ENCODE measurements around the gene PLD1. TPM values are rescaled to one million over a fixed set of nuclear protein-coding genes. Genes with fewer than 3 reads are reported as not detected.
"Not testable (repeated sequence)": the region's sequence is repeated elsewhere in the genome, so short reads cannot be mapped to it uniquely, and the experiment has no call there.

PLD1 gene
- total and polyA plus RNA-seq, 5 donors from 2014 or later = 1.2 to 8.8 (median 3.6) TPM; not detected in 1

DNA sequence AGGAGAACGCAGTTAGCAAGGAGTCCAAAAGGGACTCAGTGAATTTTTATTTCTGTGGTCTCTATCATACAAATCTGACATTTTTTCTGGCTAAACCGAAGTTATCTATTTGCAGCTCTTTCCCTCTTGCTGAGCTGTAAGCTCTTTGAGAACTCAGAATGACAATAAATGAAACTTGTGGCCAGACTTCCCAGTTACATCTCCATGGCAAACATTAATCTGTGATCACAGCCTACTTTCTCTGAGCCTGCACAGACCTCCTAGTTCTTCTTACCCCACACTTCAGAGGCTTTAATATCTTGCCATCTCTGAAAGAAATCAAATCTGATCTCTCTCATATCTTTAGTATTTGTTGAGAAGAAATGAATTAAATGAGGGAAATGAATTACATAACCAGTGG, 58.0 kb downstream of the PLD1 start:
- DNase-seq (no peak), ATAC-seq (ENCODE audit: low read depth in 2 of 2) (no peak)
- H3K36me3 Mint-ChIP-seq = no peaks in the 10 kb centered on the region
- H3K4me3 Mint-ChIP-seq = no peak overlapping the region
- H3K27ac Mint-ChIP-seq = no peak overlapping the region
- Histone ChIP-seq H3K36me3 (ENCODE audit: control insufficient read depth, insufficient read depth, low read length) (no peaks in the 10 kb centered on the region), H3K4me1 (ENCODE audit: control insufficient read depth, insufficient read depth, low read length, poor library complexity, severe bottlenecking) (no peaks in the 10 kb centered on the region), H3K9me3 (ENCODE audit: control insufficient read depth in 2 of 2, low read length in 2 of 2) (no peaks in the 10 kb centered on the region), H3K27ac (ENCODE audit: insufficient read depth, low read length, poor library complexity, severe bottlenecking) (no peak overlapping the region), H3K4me3 (ENCODE audit: low read depth, low read length) (no peak overlapping the region), H3K27me3 (ENCODE audit: control insufficient read depth, insufficient read depth, low read length) (peaks cover 16% of the 10 kb centered on the region)
- no peaks in the 10 kb centered on the region for H3K9me3 Mint-ChIP-seq
- no peaks in the 10 kb centered on the region for H3K4me1 Mint-ChIP-seq
- peaks cover 19% of the 10 kb centered on the region for H3K27me3 Mint-ChIP-seq

- Histone ChIP-seq H3K36me3 (ENCODE audit: control insufficient read depth, insufficient read depth, low read length) (no peaks in the 10 kb centered on the region), H3K4me1 (ENCODE audit: control insufficient read depth, insufficient read depth, low read length, poor library complexity, severe bottlenecking) (no peaks in the 10 kb centered on the region), H3K9me3 (ENCODE audit: control insufficient read depth in 2 of 2, low read length in 2 of 2) (no peaks in the 10 kb centered on the region), H3K27ac (ENCODE audit: insufficient read depth, low read length, poor library complexity, severe bottlenecking) (no peak overlapping the region), H3K27me3 (ENCODE audit: control insufficient read depth, insufficient read depth, low read length) (peaks cover 6% of the 10 kb centered on the region), H3K4me3 (ENCODE audit: low read depth, low read length) (no peak overlapping the region)
- DNase-seq = no peak
- Mint-ChIP-seq H3K4me3 (no peak overlapping the region), H3K4me1 (no peaks in the 10 kb centered on the region), H3K36me3 (no peaks in the 10 kb centered on the region), H3K27me3 (peaks cover 28% of the 10 kb centered on the region), H3K27ac (no peak overlapping the region), H3K9me3 (no peaks in the 10 kb centered on the region)
- ATAC-seq (ENCODE audit: low read depth in 2 of 2) = no peak
Measured at GRCh38 chr3:171749124-171749523, 61.2 kb downstream of the PLD1 start.

GRCh38 chr3:171748064-171748924, 62.0 kb downstream of the PLD1 start:
- Mint-ChIP-seq H3K36me3 (no peaks in the 10 kb centered on the region), H3K27me3 (peaks cover 35% of the 10 kb centered on the region), H3K9me3 (peaks cover 0 to 2% (median 0%) of the 10 kb centered on the region in 7 donors), H3K4me3 (no peak overlapping the region), H3K27ac (no peak overlapping the region), H3K4me1 (no peaks in the 10 kb centered on the region)
- no peaks in the 10 kb centered on the region for H3K36me3 ChIP-seq (ENCODE audit: control insufficient read depth, insufficient read depth, low read length)
- no peaks in the 10 kb centered on the region for H3K4me1 ChIP-seq (ENCODE audit: control insufficient read depth, insufficient read depth, low read length, poor library complexity, severe bottlenecking)
- no peaks in the 10 kb centered on the region for H3K9me3 ChIP-seq (ENCODE audit: control insufficient read depth in 2 of 2, low read length in 2 of 2)
- H3K27me3 ChIP-seq (ENCODE audit: control insufficient read depth, insufficient read depth, low read length) = peaks cover 6% of the 10 kb centered on the region
- ATAC-seq (ENCODE audit: low read depth in 2 of 2) = no peak
- H3K27ac ChIP-seq (ENCODE audit: insufficient read depth, low read length, poor library complexity, severe bottlenecking) = no peak overlapping the region
- no peak for DNase-seq
- H3K4me3 ChIP-seq (ENCODE audit: low read depth, low read length) = no peak overlapping the region

DNA sequence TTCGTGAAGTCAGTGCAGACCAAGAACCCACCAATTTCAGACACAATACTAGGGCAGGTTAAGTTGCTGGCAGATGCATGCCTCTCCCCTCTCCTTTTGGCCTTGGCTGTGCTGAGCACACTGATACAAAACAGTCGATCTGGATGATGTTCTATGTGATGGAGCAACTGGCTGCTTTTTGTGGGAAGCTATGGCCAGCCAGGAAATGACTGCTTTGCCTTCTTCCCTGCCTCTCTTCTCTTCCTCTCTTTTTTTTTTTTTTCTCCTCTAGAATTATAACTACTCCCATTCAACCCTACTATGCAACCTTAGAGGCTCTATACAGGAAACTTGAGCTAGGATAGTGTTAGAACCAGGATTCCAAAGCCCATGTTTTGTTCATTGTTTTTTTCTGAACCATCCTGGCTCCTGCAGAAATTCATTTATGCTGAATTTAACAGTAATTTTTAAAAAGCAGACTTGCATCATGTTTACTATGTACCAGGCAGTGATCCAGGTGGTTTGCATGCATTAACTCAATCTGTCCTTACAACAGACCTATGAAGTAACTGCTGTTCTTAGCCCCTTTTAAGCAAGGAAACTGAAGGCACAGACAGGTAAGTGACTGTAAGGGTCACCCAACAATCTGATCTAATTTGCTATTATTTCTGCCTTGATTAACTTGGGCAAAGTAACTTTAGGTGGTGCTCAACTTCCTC, 62.9 kb downstream of the PLD1 start:
- H3K27ac Mint-ChIP-seq = no peak overlapping the region
- peaks cover 0 to 2% (median 0%) of the 10 kb centered on the region in 7 donors for H3K9me3 Mint-ChIP-seq
- DNase-seq (no peak), ATAC-seq (ENCODE audit: low read depth in 2 of 2) (no peak)
- peaks cover 36% of the 10 kb centered on the region for H3K27me3 Mint-ChIP-seq
- H3K9me3 ChIP-seq (ENCODE audit: control insufficient read depth in 2 of 2, low read length in 2 of 2) = no peaks in the 10 kb centered on the region
- H3K36me3 Mint-ChIP-seq = no peaks in the 10 kb centered on the region
- no peaks in the 10 kb centered on the region for H3K4me1 Mint-ChIP-seq
- no peaks in the 10 kb centered on the region for H3K36me3 ChIP-seq (ENCODE audit: control insufficient read depth, insufficient read depth, low read length)
- no peaks in the 10 kb centered on the region for H3K4me1 ChIP-seq (ENCODE audit: control insufficient read depth, insufficient read depth, low read length, poor library complexity, severe bottlenecking)
- no peak overlapping the region for H3K27ac ChIP-seq (ENCODE audit: insufficient read depth, low read length, poor library complexity, severe bottlenecking)
- peaks cover 6% of the 10 kb centered on the region for H3K27me3 ChIP-seq (ENCODE audit: control insufficient read depth, insufficient read depth, low read length)
- no peak overlapping the region for H3K4me3 ChIP-seq (ENCODE audit: low read depth, low read length)
- no peak overlapping the region for H3K4me3 Mint-ChIP-seq

DNA sequence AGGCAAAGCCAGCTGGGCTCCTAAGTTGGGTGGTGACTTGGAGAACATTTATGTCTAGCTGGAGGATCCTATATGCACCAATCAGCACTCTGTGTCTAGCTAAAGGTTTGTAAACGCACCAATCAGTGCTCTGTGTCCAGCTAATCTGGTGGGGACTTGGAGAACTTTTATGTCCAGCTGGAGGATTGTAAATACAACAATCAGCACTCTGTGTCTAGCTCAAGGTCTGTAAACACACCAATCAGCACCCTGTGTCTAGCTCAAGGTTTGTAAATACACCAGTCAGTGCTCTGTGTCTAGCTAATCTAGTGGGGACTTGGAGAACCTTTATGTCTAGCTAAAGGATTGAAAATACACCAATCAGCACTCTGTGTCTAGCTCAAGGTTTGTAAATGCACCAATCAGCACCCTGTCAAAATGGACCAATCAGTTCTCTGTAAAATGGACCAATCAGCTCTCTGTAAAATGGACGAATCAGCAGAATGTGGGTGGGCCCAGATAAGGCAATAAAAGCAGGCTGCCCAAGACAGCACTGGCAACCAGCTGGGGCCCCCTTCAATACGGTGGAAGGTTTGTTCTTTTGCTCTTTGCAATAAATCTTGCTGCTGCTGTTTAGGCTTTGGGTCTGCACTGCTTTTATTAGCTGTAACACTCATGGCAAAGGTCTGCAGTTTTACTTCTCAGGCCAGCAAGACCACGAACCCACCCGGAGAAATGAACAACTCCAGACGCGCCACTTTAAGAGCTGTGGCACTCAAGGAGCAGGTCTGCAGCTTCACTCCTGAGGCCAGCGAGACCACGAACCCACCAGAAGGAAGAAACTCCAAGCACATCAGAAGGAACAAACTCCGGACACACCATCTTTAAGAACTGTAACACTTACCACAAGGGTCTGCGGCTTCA, 63.7 kb downstream of the PLD1 start:
- H3K9me3 ChIP-seq (ENCODE audit: control insufficient read depth in 2 of 2, low read length in 2 of 2); H3K4me1 ChIP-seq (ENCODE audit: control insufficient read depth, insufficient read depth, low read length, poor library complexity, severe bottlenecking); H3K9me3 Mint-ChIP-seq; DNase-seq; H3K36me3 Mint-ChIP-seq; ATAC-seq (ENCODE audit: low read depth in 2 of 2); H3K4me1 Mint-ChIP-seq; H3K4me3 ChIP-seq (ENCODE audit: low read depth, low read length); H3K27ac ChIP-seq (ENCODE audit: insufficient read depth, low read length, poor library complexity, severe bottlenecking); H3K4me3 Mint-ChIP-seq; H3K27me3 ChIP-seq (ENCODE audit: control insufficient read depth, insufficient read depth, low read length); H3K27ac Mint-ChIP-seq; H3K36me3 ChIP-seq (ENCODE audit: control insufficient read depth, insufficient read depth, low read length): not testable (repeated sequence)
- peaks cover 34% of the 10 kb centered on the region for H3K27me3 Mint-ChIP-seq

DNA sequence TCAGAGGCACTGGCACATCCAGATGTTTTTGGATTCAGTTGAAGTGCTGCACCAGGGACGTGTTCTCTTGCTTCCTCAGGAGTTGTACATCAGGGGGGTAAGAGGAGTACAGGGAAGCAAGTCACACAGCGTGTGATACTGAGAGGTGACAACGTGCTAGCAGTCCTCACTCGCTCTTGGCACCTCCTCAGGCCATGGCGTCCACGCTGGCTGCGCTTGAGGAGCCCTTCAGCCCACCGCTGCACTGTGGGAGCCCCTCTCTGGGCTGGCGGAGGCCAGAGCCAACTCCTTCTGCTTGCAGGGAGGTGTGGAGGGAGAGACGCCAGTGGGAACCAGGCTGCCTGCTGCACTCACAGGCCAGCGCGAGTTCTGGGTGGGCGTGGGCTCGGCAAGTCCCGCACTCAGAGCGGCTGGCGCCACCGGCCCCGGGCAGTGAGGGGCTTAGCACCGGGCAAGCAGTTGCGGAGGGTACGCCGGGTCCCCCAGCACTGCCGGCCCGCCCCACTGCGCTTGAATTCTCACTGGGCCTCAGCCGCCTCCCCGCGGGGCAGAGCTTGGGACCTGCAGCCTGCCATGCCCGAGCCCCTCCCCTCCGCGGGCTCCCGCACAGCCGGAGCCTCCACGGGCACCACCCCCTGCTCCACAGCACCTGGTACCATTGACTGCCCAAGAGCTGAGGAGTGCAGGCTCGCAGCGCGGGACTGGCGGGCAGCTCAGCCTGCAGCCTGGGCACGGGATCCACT, 64.5 kb downstream of the PLD1 start:
- peaks cover 0 to 2% (median 0%) of the 10 kb centered on the region in 7 donors for H3K9me3 Mint-ChIP-seq
- H3K27me3 ChIP-seq (ENCODE audit: control insufficient read depth, insufficient read depth, low read length) = peaks cover 6% of the 10 kb centered on the region
- H3K27ac ChIP-seq (ENCODE audit: insufficient read depth, low read length, poor library complexity, severe bottlenecking) = no peak overlapping the region
- H3K4me1 ChIP-seq (ENCODE audit: control insufficient read depth, insufficient read depth, low read length, poor library complexity, severe bottlenecking) = no peaks in the 10 kb centered on the region
- ATAC-seq (ENCODE audit: low read depth in 2 of 2) = no peak
- H3K4me1 Mint-ChIP-seq = no peaks in the 10 kb centered on the region
- no peaks in the 10 kb centered on the region for H3K36me3 ChIP-seq (ENCODE audit: control insufficient read depth, insufficient read depth, low read length)
- H3K4me3 ChIP-seq (ENCODE audit: low read depth, low read length) = no peak overlapping the region
- no peak overlapping the region for H3K27ac Mint-ChIP-seq
- peaks cover 30% of the 10 kb centered on the region for H3K27me3 Mint-ChIP-seq
- H3K36me3 Mint-ChIP-seq = no peaks in the 10 kb centered on the region
- DNase-seq = no peak
- H3K4me3 Mint-ChIP-seq = no peak overlapping the region
- no peaks in the 10 kb centered on the region for H3K9me3 ChIP-seq (ENCODE audit: control insufficient read depth in 2 of 2, low read length in 2 of 2)

GRCh38 chr3:171744158-171744741, 66.0 kb downstream of the PLD1 start:
- Histone ChIP-seq H3K4me3 (ENCODE audit: low read depth, low read length) (no peak overlapping the region), H3K27ac (ENCODE audit: insufficient read depth, low read length, poor library complexity, severe bottlenecking) (no peak overlapping the region), H3K9me3 (ENCODE audit: control insufficient read depth in 2 of 2, low read length in 2 of 2) (no peaks in the 10 kb centered on the region), H3K36me3 (ENCODE audit: control insufficient read depth, insufficient read depth, low read length) (no peaks in the 10 kb centered on the region), H3K4me1 (ENCODE audit: control insufficient read depth, insufficient read depth, low read length, poor library complexity, severe bottlenecking) (no peaks in the 10 kb centered on the region), H3K27me3 (ENCODE audit: control insufficient read depth, insufficient read depth, low read length) (peaks cover 2% of the 10 kb centered on the region)
- Mint-ChIP-seq H3K27me3 (peaks cover 25% of the 10 kb centered on the region), H3K4me3 (no peak overlapping the region), H3K27ac (no peak overlapping the region), H3K4me1 (no peaks in the 10 kb centered on the region), H3K9me3 (peaks cover 0 to 2% (median 0%) of the 10 kb centered on the region in 7 donors), H3K36me3 (no peaks in the 10 kb centered on the region)
- DNase-seq (no peak), ATAC-seq (ENCODE audit: low read depth in 2 of 2) (no peak)
